ENCODE measurements around the gene ZNF595. TPM values are rescaled to one million over a fixed set of nuclear protein-coding genes. Genes with fewer than 3 reads are reported as not detected.
"Not testable (repeated sequence)": the region's sequence is repeated elsewhere in the genome, so short reads cannot be mapped to it uniquely, and the experiment has no call there.

Gene ZNF595
- polyA plus RNA-seq, 1 of the 3 experiments (the other 2 are of a cell fraction), result 88.4 TPM

- H3K27ac ChIP-seq (ENCODE audit: low read depth in 2 of 2, low read length in 1 of 2), result no peak overlapping the region
- TF ChIP-seq ZBTB33 (IDR thresholded peaks at IDR 0.05; ENCODE audit: borderline replicate concordance, low read depth), result no peak
- no peak for TF ChIP-seq EZH2phosphoT487 (IDR thresholded peaks at IDR 0.05; ENCODE audit: borderline replicate concordance, low read depth)
- TF ChIP-seq CHD2 (IDR thresholded peaks at IDR 0.05; ENCODE audit: low read length, partially characterized antibody), result no peak
- TF ChIP-seq RAD21 (IDR thresholded peaks at IDR 0.05; ENCODE audit: low read length), result no peak
- no peak for TF ChIP-seq ELF1 (IDR thresholded peaks at IDR 0.05)
- no peak for TF ChIP-seq SMC3 (IDR thresholded peaks at IDR 0.05; ENCODE audit: low read depth, low read length)
- TF ChIP-seq GABPA (IDR thresholded peaks at IDR 0.05; ENCODE audit: low read depth), result no peak
- no peak for TF ChIP-seq SIN3A (IDR thresholded peaks at IDR 0.05; ENCODE audit: borderline replicate concordance, low read depth, low read length)
- TF ChIP-seq FOXM1 (IDR thresholded peaks at IDR 0.05; ENCODE audit: low read depth), result no peak
- no peak for TF ChIP-seq MXI1 (IDR thresholded peaks at IDR 0.05; ENCODE audit: low read depth, low read length)
- TF ChIP-seq NFIC (IDR thresholded peaks at IDR 0.05; ENCODE audit: borderline replicate concordance), result no peak
- ChIA-PET POLR2A (no interaction called here), CTCF (no interaction called here)
- peaks cover 26 to 61% of the 10 kb centered on the region in 2 experiments for H3K36me3 ChIP-seq (replicated peaks in 1 of 2; ENCODE audit: control insufficient read depth in 1 of 2, insufficient read depth in 2 of 2, low read length in 1 of 2)
- H2AFZ ChIP-seq (ENCODE audit: low read depth), result no peak overlapping the region
- H4K20me1 ChIP-seq (ENCODE audit: insufficient read depth), result no peaks in the 10 kb centered on the region
- peaks cover 51% of the 10 kb centered on the region for H3K9me3 ChIP-seq
- no peak for DNase-seq
- no peaks in the 10 kb centered on the region for H3K9me2 ChIP-seq
- peaks cover 2% of the 10 kb centered on the region for H3F3A ChIP-seq (replicated peaks; ENCODE audit: insufficient read depth)
- H3K4me1 ChIP-seq (ENCODE audit: control insufficient read depth in 1 of 2, insufficient read depth in 2 of 2, low read depth in 1 of 2, low read length in 1 of 2), result no peaks in the 10 kb centered on the region
- 93% methylated on average over 1 of the region's 1 CpG for WGBS (ENCODE audit: low lambda C conversion rate)
- H3K79me2 ChIP-seq (ENCODE audit: insufficient read depth), result peaks cover 73% of the 10 kb centered on the region
- no peak overlapping the region for H3K9ac ChIP-seq
- no peak overlapping the region; a peak in 1 of 4 replicates for H3K4me3 ChIP-seq (ENCODE audit: low read depth in 2 of 2, low read length in 1 of 2)
- H3K27me3 ChIP-seq (ENCODE audit: insufficient read depth), result no peaks in the 10 kb centered on the region
- no peak overlapping the region for H3K4me2 ChIP-seq
Observed at GRCh38 chr4:71830-72229, 18.7 kb downstream of the ZNF595 start.

GRCh38 chr4:85951-86350 lies 32.8 kb downstream of the ZNF595 start:
- 95% methylated on average over 3 of the region's 3 CpGs for WGBS (ENCODE audit: low lambda C conversion rate)
- no peaks in the 10 kb centered on the region for H3K79me2 ChIP-seq (ENCODE audit: insufficient read depth)
- peaks cover 35 to 80% of the 10 kb centered on the region in 2 experiments for H3K36me3 ChIP-seq (replicated peaks in 1 of 2; ENCODE audit: control insufficient read depth in 1 of 2, insufficient read depth in 2 of 2, low read length in 1 of 2)
- no peak overlapping the region for H2AFZ ChIP-seq (ENCODE audit: low read depth)
- H3K9ac ChIP-seq, result no peak overlapping the region
- H3K9me3 ChIP-seq, result peaks cover 81% of the 10 kb centered on the region
- no peak overlapping the region for H3K4me2 ChIP-seq
- peaks cover 9% of the 10 kb centered on the region for H3F3A ChIP-seq (replicated peaks; ENCODE audit: insufficient read depth)
- ChIA-PET POLR2A (no interaction called here), CTCF (no interaction called here)
- no peaks in the 10 kb centered on the region for H3K27me3 ChIP-seq (ENCODE audit: insufficient read depth)
- no peak overlapping the region for H3K27ac ChIP-seq (ENCODE audit: low read depth in 2 of 2, low read length in 1 of 2)
- no peaks in the 10 kb centered on the region for H4K20me1 ChIP-seq (ENCODE audit: insufficient read depth)
- H3K4me3 ChIP-seq (ENCODE audit: low read depth in 2 of 2, low read length in 1 of 2), result no peak overlapping the region
- H3K9me2 ChIP-seq, result no peaks in the 10 kb centered on the region
- DNase-seq, result no peak
- H3K4me1 ChIP-seq (ENCODE audit: control insufficient read depth in 1 of 2, insufficient read depth in 2 of 2, low read depth in 1 of 2, low read length in 1 of 2), result no peaks in the 10 kb centered on the region
- no peak for TF ChIP-seq CHD2 (IDR thresholded peaks at IDR 0.05; ENCODE audit: low read length, partially characterized antibody)

- CTCF ChIA-PET; H3K4me1 ChIP-seq (ENCODE audit: control insufficient read depth in 1 of 2, insufficient read depth in 2 of 2, low read depth in 1 of 2, low read length in 1 of 2); H3K79me2 ChIP-seq (ENCODE audit: insufficient read depth); H3K9me2 ChIP-seq; H3K27ac ChIP-seq (ENCODE audit: low read depth in 2 of 2, low read length in 1 of 2); H3K27me3 ChIP-seq (ENCODE audit: insufficient read depth); H2AFZ ChIP-seq (ENCODE audit: low read depth); H3K4me2 ChIP-seq; DNase-seq; POLR2A ChIA-PET; H3K4me3 ChIP-seq (ENCODE audit: low read depth in 2 of 2, low read length in 1 of 2); H4K20me1 ChIP-seq (ENCODE audit: insufficient read depth); H3K9ac ChIP-seq; H3F3A ChIP-seq (replicated peaks; ENCODE audit: insufficient read depth): not testable (repeated sequence)
- 95% methylated on average over 7 of the region's 7 CpGs for WGBS (ENCODE audit: low lambda C conversion rate)
- Histone ChIP-seq H3K9me3 (peaks cover 81% of the 10 kb centered on the region), H3K36me3 (replicated peaks in 1 of 2; ENCODE audit: control insufficient read depth in 1 of 2, insufficient read depth in 2 of 2, low read length in 1 of 2) (peaks cover 27 to 75% of the 10 kb centered on the region in 2 experiments)
Observed at GRCh38 chr4:86559-87324, 33.6 kb downstream of the ZNF595 start.

Data from SK-N-SH (cell line).